Muscle layer of colon (tissue), 2 donors: Measurements from ENCODE around the gene CCDC73.

ENCODE experiments used
- H3K27ac ChIP-seq: one replicate; pipeline ENCODE4 v1.7.0; 2013; ENCODE audit warnings: low read depth, mild to moderate bottlenecking, low read length, moderate library complexity
- H3K27me3 ChIP-seq, 2 donors: one replicate each; pipeline ENCODE4 v1.7.0; 2013; ENCODE audit warnings: low read length in 2 of 2, mild to moderate bottlenecking in 2 of 2; ENCODE audit not compliant: insufficient read depth in 2 of 2, control insufficient read depth in 1 of 2
- H3K36me3 ChIP-seq: one replicate; pipeline ENCODE4 v1.7.0; 2013; ENCODE audit warnings: mild to moderate bottlenecking, low read length; ENCODE audit not compliant: insufficient read depth
- H3K4me1 ChIP-seq: one replicate; pipeline ENCODE4 v1.7.0; 2013; ENCODE audit warnings: mild to moderate bottlenecking, low read length; ENCODE audit not compliant: insufficient read depth
- H3K4me3 ChIP-seq, 2 donors: one replicate each; pipeline ENCODE4 v1.7.0; 2013; ENCODE audit warnings: low read length in 2 of 2, low read depth in 1 of 2, mild to moderate bottlenecking in 1 of 2, moderate library complexity in 1 of 2
- H3K9ac ChIP-seq: one replicate; pipeline ENCODE4 v1.7.0; 2013; ENCODE audit warnings: low read length
- H3K9me3 ChIP-seq: one replicate; pipeline ENCODE4 v1.7.0; 2013; ENCODE audit warnings: mild to moderate bottlenecking, low read length
- donor health status: abdominal sarcoma.
- donor health status: Adenocarcinoma of cecum.

CCDC73 gene

GRCh38 chr11:32794439-32794838 is at the start of gene CCDC73:
Gene CCDC73 (minus strand): TSS chr11:32794662. CDS start chr11:32760243, 34,419 bp downstream.
- H3K27ac ChIP-seq, result no peak within 1 kb of the TSS
- peaks cover 4% of the 10 kb centered on the region for H3K4me1 ChIP-seq
- H3K9ac ChIP-seq, result no peak within 1 kb of the TSS
- no peaks in the 10 kb centered on the region for H3K27me3 ChIP-seq
- no peak within 1 kb of the TSS for H3K4me3 ChIP-seq
- H3K9me3 ChIP-seq, result no peaks in the 10 kb centered on the region
- H3K36me3 ChIP-seq, result no peaks in the 10 kb centered on the region

- no peaks in the 10 kb centered on the region for H3K9me3 ChIP-seq
- no peak overlapping the region for H3K27ac ChIP-seq
- H3K4me1 ChIP-seq, result no peaks in the 10 kb centered on the region
- H3K27me3 ChIP-seq, result no peaks in the 10 kb centered on the region
- no peaks in the 10 kb centered on the region for H3K36me3 ChIP-seq
- H3K4me3 ChIP-seq, result no peak overlapping the region
- no peak overlapping the region for H3K9ac ChIP-seq
These were observed 49.1 kb upstream of the CCDC73 start for GRCh38 chr11:32843544-32843943.

GRCh38 chr11:32840587-32840986 is 46.1 kb upstream of the CCDC73 start:
- H3K4me3 ChIP-seq, result no peak overlapping the region
- no peaks in the 10 kb centered on the region for H3K9me3 ChIP-seq
- H3K9ac ChIP-seq, result no peak overlapping the region
- no peaks in the 10 kb centered on the region for H3K36me3 ChIP-seq
- H3K27me3 ChIP-seq, result no peaks in the 10 kb centered on the region
- H3K27ac ChIP-seq, result no peak overlapping the region
- H3K4me1 ChIP-seq, result no peaks in the 10 kb centered on the region

GRCh38 chr11:32839308-32839707 is 44.8 kb upstream of the CCDC73 start:
- H3K27ac ChIP-seq, result no peak overlapping the region
- no peak overlapping the region for H3K9ac ChIP-seq
- H3K4me1 ChIP-seq, result no peaks in the 10 kb centered on the region
- no peaks in the 10 kb centered on the region for H3K36me3 ChIP-seq
- H3K9me3 ChIP-seq, result no peaks in the 10 kb centered on the region
- no peak overlapping the region for H3K4me3 ChIP-seq
- H3K27me3 ChIP-seq, result no peaks in the 10 kb centered on the region

- Histone ChIP-seq H3K27ac (no peak overlapping the region), H3K27me3 (no peaks in the 10 kb centered on the region), H3K4me1 (no peaks in the 10 kb centered on the region), H3K9me3 (no peaks in the 10 kb centered on the region), H3K4me3 (no peak overlapping the region), H3K9ac (no peak overlapping the region), H3K36me3 (no peaks in the 10 kb centered on the region)
These were observed 44.2 kb upstream of the CCDC73 start for GRCh38 chr11:32838505-32839274.

GRCh38 chr11:32836946-32837345 is 42.5 kb upstream of the CCDC73 start:
- Histone ChIP-seq H3K9me3 (no peaks in the 10 kb centered on the region), H3K36me3 (no peaks in the 10 kb centered on the region), H3K27ac (no peak overlapping the region), H3K9ac (no peak overlapping the region), H3K4me1 (no peaks in the 10 kb centered on the region), H3K4me3 (no peak overlapping the region), H3K27me3 (no peaks in the 10 kb centered on the region)

GRCh38 chr11:32833921-32834320 is 39.5 kb upstream of the CCDC73 start:
- peaks cover 4% of the 10 kb centered on the region for H3K4me1 ChIP-seq
- no peak overlapping the region for H3K4me3 ChIP-seq
- H3K9me3 ChIP-seq, result no peaks in the 10 kb centered on the region
- no peaks in the 10 kb centered on the region for H3K36me3 ChIP-seq
- H3K27me3 ChIP-seq, result peaks cover 0 to 17% of the 10 kb centered on the region in 2 donors
- no peak overlapping the region for H3K9ac ChIP-seq
- no peak overlapping the region for H3K27ac ChIP-seq

- Histone ChIP-seq H3K27me3 (peaks cover 0 to 17% of the 10 kb centered on the region in 2 donors), H3K9me3 (no peaks in the 10 kb centered on the region), H3K27ac (no peak overlapping the region), H3K9ac (no peak overlapping the region), H3K36me3 (no peaks in the 10 kb centered on the region), H3K4me1 (peaks cover 4% of the 10 kb centered on the region), H3K4me3 (no peak overlapping the region)
These were observed 36.8 kb upstream of the CCDC73 start for GRCh38 chr11:32831221-32831620.

GRCh38 chr11:32830796-32831195 is 36.3 kb upstream of the CCDC73 start:
- H3K27ac ChIP-seq, result no peak overlapping the region
- no peaks in the 10 kb centered on the region for H3K36me3 ChIP-seq
- H3K27me3 ChIP-seq, result peaks cover 0 to 17% of the 10 kb centered on the region in 2 donors
- peaks cover 4% of the 10 kb centered on the region for H3K4me1 ChIP-seq
- H3K4me3 ChIP-seq, result no peak overlapping the region
- no peaks in the 10 kb centered on the region for H3K9me3 ChIP-seq
- no peak overlapping the region for H3K9ac ChIP-seq

GRCh38 chr11:32830413-32830738 is 35.9 kb upstream of the CCDC73 start:
- peaks cover 4% of the 10 kb centered on the region for H3K4me1 ChIP-seq
- no peak overlapping the region for H3K27ac ChIP-seq
- peak overlapping the region; percentile 52 to 82 for H3K4me3 ChIP-seq
- no peaks in the 10 kb centered on the region for H3K9me3 ChIP-seq
- no peaks in the 10 kb centered on the region for H3K36me3 ChIP-seq
- H3K9ac ChIP-seq, result no peak overlapping the region
- peaks cover 0 to 17% of the 10 kb centered on the region in 2 donors for H3K27me3 ChIP-seq

- H3K4me3 ChIP-seq, result peak within 1 kb of the TSS; percentile 52 to 82
- no peaks in the 10 kb centered on the region for H3K36me3 ChIP-seq
- H3K9me3 ChIP-seq, result no peaks in the 10 kb centered on the region
- H3K4me1 ChIP-seq, result peaks cover 4% of the 10 kb centered on the region
- H3K27me3 ChIP-seq, result peaks cover 0 to 17% of the 10 kb centered on the region in 2 donors
- H3K27ac ChIP-seq, result peak within 1 kb of the TSS; percentile 39
- no peak within 1 kb of the TSS for H3K9ac ChIP-seq
These were observed 35.4 kb upstream of the CCDC73 start, which contains the start of gene PRRG4 for GRCh38 chr11:32829680-32830412. Gene PRRG4 (plus strand): TSS chr11:32829927. CDS start chr11:32830530, 603 bp downstream.
